Mesendoderm (in vitro differentiated cells): Measurements from ENCODE around the gene STAT5B.
"Not testable (repeated sequence)": the region's sequence is repeated elsewhere in the genome, so short reads cannot be mapped to it uniquely, and the experiment has no call there.

ENCODE experiments used
- DNase-seq: peaks from one replicate; pipeline ENCODE4 v3.0.0; 2013
- H2AK5ac ChIP-seq: 2 replicates; pipeline ENCODE4 v1.6.1; 2013; ENCODE audit warnings: low read length, inconsistent platforms
- H2BK120ac ChIP-seq: 2 replicates; pipeline ENCODE4 v1.6.1; 2013; ENCODE audit warnings: low read depth, mild to moderate bottlenecking, low read length, moderate library complexity, mixed read lengths
- H2BK15ac ChIP-seq: replicated peaks from 2 replicates; pipeline ENCODE4 v1.6.1; 2013; ENCODE audit warnings: low read depth, mild to moderate bottlenecking, moderate library complexity
- H2BK5ac ChIP-seq: 2 replicates; pipeline ENCODE4 v1.6.1; 2013; ENCODE audit warnings: low read length, inconsistent platforms
- H3K18ac ChIP-seq: 2 replicates; pipeline ENCODE4 v1.6.1; 2013; ENCODE audit warnings: mild to moderate bottlenecking, low read length, mixed read lengths
- H3K23ac ChIP-seq: one replicate; pipeline ENCODE4 v1.6.1; 2013; ENCODE audit warnings: low read length
- H3K27ac ChIP-seq: 2 replicates; pipeline ENCODE4 v1.5.1; 2013; ENCODE audit warnings: low read depth, mild to moderate bottlenecking, inconsistent platforms, low read length, moderate library complexity
- H3K27me3 ChIP-seq: 2 replicates; pipeline ENCODE4 v1.6.1; 2013; ENCODE audit warnings: low read length, control low read depth, mild to moderate bottlenecking, inconsistent platforms; ENCODE audit not compliant: insufficient read depth, poor library complexity
- H3K36me3 ChIP-seq: 2 replicates; pipeline ENCODE4 v1.6.1; 2013; ENCODE audit warnings: low read length, inconsistent platforms; ENCODE audit not compliant: control insufficient read depth, insufficient read depth
- H3K4ac ChIP-seq: one replicate; pipeline ENCODE4 v1.6.1; 2013; ENCODE audit warnings: low read depth, mild to moderate bottlenecking, low read length, moderate library complexity
- H3K4me1 ChIP-seq: 2 replicates; pipeline ENCODE4 v1.6.1; 2013; ENCODE audit warnings: low read depth, low read length, inconsistent platforms; ENCODE audit not compliant: control insufficient read depth
- H3K4me2 ChIP-seq: 2 replicates; pipeline ENCODE4 v1.6.1; 2013; ENCODE audit warnings: low read length
- H3K4me3 ChIP-seq: 2 replicates; pipeline ENCODE4 v1.5.1; 2013; ENCODE audit warnings: mild to moderate bottlenecking, low read length
- H3K56ac ChIP-seq: one replicate; pipeline ENCODE4 v1.6.1; 2013; ENCODE audit warnings: low read length
- H3K79me1 ChIP-seq: 2 replicates; pipeline ENCODE4 v1.6.1; 2013; ENCODE audit warnings: low read length, inconsistent platforms
- H3K79me2 ChIP-seq: 2 replicates; pipeline ENCODE4 v1.6.1; 2013; ENCODE audit warnings: mild to moderate bottlenecking, low read length; ENCODE audit not compliant: control insufficient read depth, insufficient read depth
- H3K9ac ChIP-seq: 2 replicates; pipeline ENCODE4 v1.6.1; 2013; ENCODE audit warnings: low read length, inconsistent platforms
- H4K5ac ChIP-seq: one replicate; pipeline ENCODE4 v1.6.1; 2013; ENCODE audit warnings: low read length
- H4K8ac ChIP-seq: one replicate; pipeline ENCODE4 v1.6.1; 2013; ENCODE audit warnings: low read depth, mild to moderate bottlenecking, control low read depth, low read length, moderate library complexity
- WGBS: extraction: QIAGEN DNeasy Blood & Tissue Kit; methylation state at CpG from one replicate; pipeline ENCODE4 v1.1.7; 2013; ENCODE audit warnings: low lambda C conversion rate, missing lambda C conversion rate; ENCODE audit not compliant: insufficient coverage; ENCODE audit errors: extremely low coverage; 5-methylcytosine and 5-hydroxymethylcytosine counted together

The STAT5B gene

DNA sequence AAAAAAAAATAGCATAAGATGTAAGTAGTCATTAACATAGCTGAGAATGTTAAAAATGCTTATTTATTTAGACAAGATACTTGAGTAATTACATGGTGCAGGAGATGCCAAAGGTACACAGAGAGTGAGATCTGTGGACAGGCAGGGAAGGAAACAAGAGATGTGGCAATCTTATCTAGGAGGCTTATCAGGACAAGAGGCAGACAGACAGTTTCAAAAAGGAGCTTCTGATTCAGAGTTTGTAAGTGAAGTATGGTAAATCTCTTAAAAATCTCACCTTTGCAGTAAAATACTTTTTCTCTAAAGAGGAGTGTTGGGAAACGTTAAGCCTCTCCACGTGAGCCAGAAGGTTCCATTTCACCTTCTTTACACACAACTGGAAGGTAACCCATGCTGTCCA, 62.0 kb downstream of the STAT5B start:
- Histone ChIP-seq H2AK5ac (no peak overlapping the region), H2BK120ac (no peak overlapping the region), H3K27me3 (no peaks in the 10 kb centered on the region), H4K5ac (no peak overlapping the region), H4K8ac (no peak overlapping the region), H3K9ac (no peak overlapping the region), H3K27ac (no peak overlapping the region), H3K56ac (no peak overlapping the region), H3K23ac (no peak overlapping the region), H2BK5ac (no peak overlapping the region), H3K36me3 (peaks cover 3% of the 10 kb centered on the region), H3K79me2 (no peaks in the 10 kb centered on the region), H3K79me1 (no peaks in the 10 kb centered on the region), H3K4me1 (no peaks in the 10 kb centered on the region), H3K4me2 (no peak overlapping the region), H3K4me3 (no peak overlapping the region), H3K4ac (no peak overlapping the region), H3K18ac (no peak overlapping the region), H2BK15ac (no peak overlapping the region)
- no CpG with 5 or more reads among the region's 2 CpGs for WGBS
- DNase-seq = no peak

DNA sequence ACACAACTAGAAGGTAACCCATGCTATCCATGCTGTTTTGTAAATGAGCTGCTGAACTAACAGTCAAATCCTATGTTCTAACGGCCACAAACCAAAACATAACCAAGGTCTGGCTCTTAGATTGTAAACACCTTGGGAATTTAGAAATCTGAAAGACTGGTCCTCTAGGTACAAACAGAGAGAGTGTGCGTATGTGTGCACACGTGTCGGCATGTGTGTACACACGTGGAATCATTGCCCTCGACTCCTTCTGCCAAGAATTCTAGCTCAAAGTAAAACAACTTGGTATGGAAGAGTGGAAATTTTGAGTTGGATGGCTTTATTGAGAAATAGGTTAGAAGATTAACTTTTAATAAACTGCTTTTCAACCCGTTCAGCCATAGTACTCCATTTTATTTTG, 63.8 kb downstream of the STAT5B start:
- H2BK120ac ChIP-seq = no peak overlapping the region
- H3K79me1 ChIP-seq = no peaks in the 10 kb centered on the region
- no peak for DNase-seq
- no peak overlapping the region for H3K9ac ChIP-seq
- H3K27me3 ChIP-seq = no peaks in the 10 kb centered on the region
- no peak overlapping the region for H3K56ac ChIP-seq
- H3K4me3 ChIP-seq = no peak overlapping the region
- no peak overlapping the region for H3K23ac ChIP-seq
- peaks cover 3% of the 10 kb centered on the region for H3K36me3 ChIP-seq
- no peak overlapping the region for H2BK15ac ChIP-seq
- no CpG with 5 or more reads among the region's 7 CpGs for WGBS
- no peak overlapping the region for H3K4me2 ChIP-seq
- H2AK5ac ChIP-seq = no peak overlapping the region
- H3K27ac ChIP-seq = no peak overlapping the region
- H4K5ac ChIP-seq = no peak overlapping the region
- H3K4me1 ChIP-seq = no peaks in the 10 kb centered on the region
- H3K4ac ChIP-seq = no peak overlapping the region
- H3K79me2 ChIP-seq = no peaks in the 10 kb centered on the region
- no peak overlapping the region for H2BK5ac ChIP-seq
- no peak overlapping the region for H3K18ac ChIP-seq
- no peak overlapping the region for H4K8ac ChIP-seq

DNA sequence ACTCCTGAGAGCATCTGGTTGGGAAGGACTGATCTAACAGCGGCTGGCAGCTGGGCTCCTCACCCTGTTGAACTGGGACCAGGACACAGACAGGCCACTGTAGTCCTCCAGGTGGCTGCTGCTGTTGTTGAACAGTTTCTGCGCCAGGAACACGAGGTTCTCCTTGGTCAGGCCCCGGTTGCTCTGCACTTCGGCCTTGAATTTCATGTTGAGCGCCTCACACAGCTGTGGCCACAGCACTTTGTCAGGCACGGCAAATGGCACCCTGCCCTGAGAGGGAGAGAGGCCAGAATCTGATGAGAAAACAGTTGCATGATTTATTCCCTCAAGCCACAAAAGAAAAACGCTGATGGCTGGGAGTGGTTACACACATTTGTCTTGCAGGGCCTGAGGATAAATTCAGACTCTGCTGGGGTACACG, 64.3 kb downstream of the STAT5B start:
- not testable (repeated sequence) for H4K5ac ChIP-seq, H2AK5ac ChIP-seq, H3K79me2 ChIP-seq, DNase-seq, H3K4me1 ChIP-seq, H3K27me3 ChIP-seq, H3K23ac ChIP-seq, H3K27ac ChIP-seq, H3K56ac ChIP-seq, H3K18ac ChIP-seq, H2BK5ac ChIP-seq, H2BK15ac ChIP-seq, H3K4ac ChIP-seq, H4K8ac ChIP-seq, H3K36me3 ChIP-seq, H3K4me3 ChIP-seq, H3K4me2 ChIP-seq, H3K9ac ChIP-seq, H2BK120ac ChIP-seq, H3K79me1 ChIP-seq
- no CpG with 5 or more reads among the region's 9 CpGs for WGBS

DNA sequence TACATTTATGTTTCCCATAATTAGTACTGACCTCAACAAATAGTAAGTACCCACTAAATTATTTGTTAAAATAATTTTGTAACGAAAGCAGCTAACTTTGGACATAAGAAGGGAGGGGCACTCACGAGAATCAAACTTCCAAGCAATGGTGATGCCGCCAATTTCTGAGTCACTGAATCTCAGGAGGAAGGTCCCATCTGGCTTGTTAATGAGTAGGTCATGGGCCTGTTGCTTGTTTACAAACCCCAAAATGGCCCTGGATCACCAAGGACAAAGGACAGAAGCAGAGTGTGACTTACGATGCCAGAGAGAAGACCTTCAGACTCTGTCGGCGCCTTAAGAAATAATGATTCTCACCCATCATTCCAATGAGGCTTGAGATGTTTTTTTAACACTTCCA, 66.1 kb downstream of the STAT5B start:
- H3K4me3 ChIP-seq = no peak overlapping the region
- no peak overlapping the region for H2BK15ac ChIP-seq
- no peak overlapping the region for H3K27ac ChIP-seq
- no peak overlapping the region for H2AK5ac ChIP-seq
- H4K5ac ChIP-seq = no peak overlapping the region
- H3K79me2 ChIP-seq = no peaks in the 10 kb centered on the region
- DNase-seq = no peak
- H2BK120ac ChIP-seq = no peak overlapping the region
- peaks cover 3% of the 10 kb centered on the region for H3K36me3 ChIP-seq
- H3K4ac ChIP-seq = no peak overlapping the region
- H3K27me3 ChIP-seq = no peaks in the 10 kb centered on the region
- no peak overlapping the region for H2BK5ac ChIP-seq
- no peaks in the 10 kb centered on the region for H3K79me1 ChIP-seq
- WGBS = no CpG with 5 or more reads among the region's 6 CpGs
- no peaks in the 10 kb centered on the region for H3K4me1 ChIP-seq
- H4K8ac ChIP-seq = no peak overlapping the region
- no peak overlapping the region for H3K23ac ChIP-seq
- H3K9ac ChIP-seq = no peak overlapping the region
- no peak overlapping the region for H3K4me2 ChIP-seq
- no peak overlapping the region for H3K56ac ChIP-seq
- no peak overlapping the region for H3K18ac ChIP-seq

DNA sequence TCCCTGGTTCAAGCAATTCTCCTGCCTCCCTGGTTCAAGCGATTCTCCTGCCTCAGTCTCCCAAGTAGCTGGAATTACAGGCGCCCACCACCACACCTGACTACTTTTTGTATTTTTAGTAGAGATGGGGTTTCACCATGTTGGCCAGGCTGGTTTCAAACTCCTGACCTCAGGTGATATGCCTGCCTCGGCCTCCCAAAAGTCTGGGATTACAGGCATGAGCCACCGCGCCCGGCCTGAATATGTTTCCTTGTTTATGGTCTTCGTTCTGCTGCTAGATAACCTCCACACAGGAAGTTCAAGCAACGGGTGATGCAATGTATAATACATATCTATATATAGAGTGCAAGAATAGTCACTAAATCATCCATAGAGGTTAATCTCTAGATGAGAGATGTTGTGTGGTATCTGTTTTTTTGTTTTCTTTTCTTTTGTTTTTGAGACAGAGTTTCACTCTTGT, 70.0 kb downstream of the STAT5B start:
- not testable (repeated sequence) for H3K79me1 ChIP-seq, H3K23ac ChIP-seq, H2BK5ac ChIP-seq, H3K18ac ChIP-seq, DNase-seq, H3K9ac ChIP-seq, H3K27ac ChIP-seq, H3K79me2 ChIP-seq, H4K5ac ChIP-seq, H4K8ac ChIP-seq, H2AK5ac ChIP-seq, H3K27me3 ChIP-seq, H3K4me3 ChIP-seq, H3K4me1 ChIP-seq, H3K4me2 ChIP-seq, H3K36me3 ChIP-seq, H3K4ac ChIP-seq, H2BK120ac ChIP-seq, H2BK15ac ChIP-seq, H3K56ac ChIP-seq
- WGBS = no CpG with 5 or more reads among the region's 8 CpGs

DNA sequence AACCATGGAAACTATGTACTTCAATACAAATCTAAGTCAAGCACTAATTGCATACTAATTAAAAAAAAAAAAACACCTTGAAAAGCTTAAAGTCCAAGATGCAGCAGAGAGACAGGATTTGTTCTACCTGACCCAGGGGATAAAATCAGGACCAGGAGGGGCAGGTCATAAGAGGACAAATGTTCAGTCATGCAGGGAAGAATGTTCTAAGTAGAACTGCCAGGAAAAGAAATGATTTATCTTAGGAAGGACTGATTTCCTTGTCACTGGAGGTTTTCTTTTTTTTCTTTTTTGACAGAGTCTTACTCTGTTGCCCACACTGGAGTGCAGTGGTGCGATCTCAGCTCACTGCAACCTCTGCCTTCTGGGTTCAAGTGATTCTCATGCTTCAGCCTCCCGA, 72.8 kb downstream of the STAT5B start:
- H2BK15ac ChIP-seq = no peak overlapping the region
- peaks cover 4% of the 10 kb centered on the region for H3K36me3 ChIP-seq
- no peak overlapping the region for H3K23ac ChIP-seq
- H3K18ac ChIP-seq = no peak overlapping the region
- no peak overlapping the region for H2BK120ac ChIP-seq
- WGBS = no CpG with 5 or more reads among the region's 2 CpGs
- H3K79me1 ChIP-seq = no peaks in the 10 kb centered on the region
- H3K27me3 ChIP-seq = no peaks in the 10 kb centered on the region
- H3K9ac ChIP-seq = no peak overlapping the region
- DNase-seq = no peak
- no peak overlapping the region for H2BK5ac ChIP-seq
- H4K5ac ChIP-seq = no peak overlapping the region
- H3K4me2 ChIP-seq = no peak overlapping the region
- no peak overlapping the region for H3K4ac ChIP-seq
- no peak overlapping the region for H3K4me3 ChIP-seq
- H4K8ac ChIP-seq = no peak overlapping the region
- H2AK5ac ChIP-seq = no peak overlapping the region
- H3K79me2 ChIP-seq = no peaks in the 10 kb centered on the region
- H3K56ac ChIP-seq = no peak overlapping the region
- H3K4me1 ChIP-seq = no peaks in the 10 kb centered on the region
- no peak overlapping the region for H3K27ac ChIP-seq
